ENCODE measurements around the gene AGAP1. TPM values are rescaled to one million over a fixed set of nuclear protein-coding genes. Genes with fewer than 3 reads are reported as not detected.
A peak's percentile ranks its signal among the peaks of the same experiment; 100 is the strongest.

The AGAP1 gene
- total and polyA plus RNA-seq, 7 donors = 4.2 to 21.6 (median 16.6) TPM

- TF ChIP-seq CTCF (IDR thresholded peaks at IDR 0.05) = no peak
- peaks cover 39% of the 10 kb centered on the region for H3K4me1 ChIP-seq
- peak overlapping the region; percentile 65 for H3K27ac ChIP-seq
- peak; percentile 82 to 95 (median 92) for ATAC-seq
- DNase-seq = peak; percentile 78 to 86
- H3K27me3 ChIP-seq (ENCODE audit: insufficient read depth in 3 of 3, low read length in 2 of 3) = no peaks in the 10 kb centered on the region
- intact Hi-C loops (cut with DNase I) = no loop called here
- H3K36me3 ChIP-seq (ENCODE audit: insufficient read depth in 1 of 2, low read depth in 1 of 2) = no peaks in the 10 kb centered on the region
- no peak overlapping the region for H3K4me3 ChIP-seq
- no peaks in the 10 kb centered on the region for H3K9me3 ChIP-seq
- 32 to 40% (median 33%) methylated on average over 8 of the region's 8 CpGs for WGBS, 3 donors
These were observed 145.6 kb downstream of the AGAP1 start for GRCh38 chr2:235639428-235639773.

GRCh38 chr2:235639885-235640284, 146.0 kb downstream of the AGAP1 start:
- no peaks in the 10 kb centered on the region for H3K27me3 ChIP-seq (ENCODE audit: insufficient read depth in 3 of 3, low read length in 2 of 3)
- H3K27ac ChIP-seq = peak overlapping the region; percentile 65
- no peaks in the 10 kb centered on the region for H3K36me3 ChIP-seq (ENCODE audit: insufficient read depth in 1 of 2, low read depth in 1 of 2)
- DNase-seq (no peak), ATAC-seq (no peak)
- intact Hi-C loops (cut with DNase I) = no loop called here
- H3K4me1 ChIP-seq = peaks cover 40% of the 10 kb centered on the region
- H3K4me3 ChIP-seq = no peak overlapping the region
- no peak for TF ChIP-seq CTCF (IDR thresholded peaks at IDR 0.05)
- H3K9me3 ChIP-seq = no peaks in the 10 kb centered on the region
- 80 to 92% (median 85%) methylated on average over 2 of the region's 2 CpGs for WGBS, 3 donors

GRCh38 chr2:235640377-235640776, 146.5 kb downstream of the AGAP1 start:
- H3K27me3 ChIP-seq (ENCODE audit: insufficient read depth in 3 of 3, low read length in 2 of 3) = no peaks in the 10 kb centered on the region
- TF ChIP-seq CTCF (IDR thresholded peaks at IDR 0.05) = no peak
- ATAC-seq (no peak), DNase-seq (no peak)
- no peak overlapping the region for H3K4me3 ChIP-seq
- intact Hi-C loops (cut with DNase I) = no loop called here
- H3K9me3 ChIP-seq = no peaks in the 10 kb centered on the region
- peaks cover 40% of the 10 kb centered on the region for H3K4me1 ChIP-seq
- WGBS, 3 donors = 39 to 60% (median 58%) methylated on average over 2 of the region's 2 CpGs
- peak overlapping the region; percentile 65 for H3K27ac ChIP-seq
- no peaks in the 10 kb centered on the region for H3K36me3 ChIP-seq (ENCODE audit: insufficient read depth in 1 of 2, low read depth in 1 of 2)

GRCh38 chr2:235640926-235641723, 147.3 kb downstream of the AGAP1 start:
- peaks cover 40% of the 10 kb centered on the region for H3K4me1 ChIP-seq
- 30 to 53% (median 35%) methylated on average over 11 of the region's 11 CpGs for WGBS, 3 donors
- ATAC-seq = no peak

More at GRCh38 chr2:235640926-235641723, 147.3 kb downstream of the AGAP1 start:
- Histone ChIP-seq H3K27ac (no peak overlapping the region), H3K9me3 (no peaks in the 10 kb centered on the region), H3K27me3 (ENCODE audit: insufficient read depth in 3 of 3, low read length in 2 of 3) (no peaks in the 10 kb centered on the region), H3K4me3 (no peak overlapping the region), H3K36me3 (ENCODE audit: insufficient read depth in 1 of 2, low read depth in 1 of 2) (no peaks in the 10 kb centered on the region)
- intact Hi-C loops (cut with DNase I) = no loop called here
- no peak for TF ChIP-seq CTCF (IDR thresholded peaks at IDR 0.05)
- peak in 1 of 2 donors; percentile 70 for DNase-seq
